Femur (tissue), 1 donor: ENCODE measurements around the gene A4GALT.
A peak's percentile ranks its signal among the peaks of the same experiment; 100 is the strongest.
"Not testable (repeated sequence)": the region's sequence is repeated elsewhere in the genome, so short reads cannot be mapped to it uniquely, and the experiment has no call there.

Experiments used
- DNase-seq: peaks from one replicate; pipeline ENCODE4 v3.0.0-alpha.2; 2017

Gene A4GALT

DNA sequence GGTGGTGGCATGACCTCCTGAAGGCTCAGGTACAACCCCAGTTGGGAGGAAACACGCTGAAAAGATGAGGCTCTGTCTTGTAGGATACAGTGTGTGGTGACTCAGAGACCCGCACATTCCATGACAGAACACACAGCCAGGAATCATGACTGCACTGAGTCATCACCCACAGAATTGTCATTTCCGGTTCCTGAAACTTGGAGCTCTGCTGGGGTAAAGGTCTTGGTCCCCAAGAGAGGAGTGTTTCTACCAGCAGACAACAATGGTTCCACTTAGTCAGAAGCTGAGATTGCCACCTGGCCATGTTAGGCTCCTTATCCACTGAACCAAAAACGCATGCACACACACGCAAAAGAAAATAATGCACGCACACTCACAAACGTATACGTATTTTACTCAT lies 40.0 kb downstream of the A4GALT start:
- DNase-seq: no peak

- DNase-seq: no peak
Measured at GRCh38 chr22:42679691-42680090, 41.0 kb downstream of the A4GALT start.

DNA sequence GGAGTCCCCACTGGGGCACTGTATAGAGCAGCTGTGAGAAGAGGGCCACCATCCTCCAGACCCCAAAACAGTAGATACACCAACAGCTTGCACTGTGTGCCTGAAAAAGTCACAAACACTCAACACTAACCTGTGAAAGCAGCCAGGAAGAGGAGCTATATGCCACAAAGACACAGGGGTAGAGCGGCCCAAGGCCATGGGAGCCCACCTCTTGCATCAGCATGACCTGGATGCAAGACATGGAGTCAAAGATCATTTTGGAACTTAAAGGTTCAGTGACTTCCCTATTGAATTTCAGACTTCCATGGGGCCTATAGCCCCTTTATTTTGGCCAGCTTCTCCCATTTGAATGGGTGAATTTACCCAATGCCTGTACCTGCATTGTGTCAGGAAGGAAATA lies 41.8 kb downstream of the A4GALT start:
- no peak for DNase-seq

DNA sequence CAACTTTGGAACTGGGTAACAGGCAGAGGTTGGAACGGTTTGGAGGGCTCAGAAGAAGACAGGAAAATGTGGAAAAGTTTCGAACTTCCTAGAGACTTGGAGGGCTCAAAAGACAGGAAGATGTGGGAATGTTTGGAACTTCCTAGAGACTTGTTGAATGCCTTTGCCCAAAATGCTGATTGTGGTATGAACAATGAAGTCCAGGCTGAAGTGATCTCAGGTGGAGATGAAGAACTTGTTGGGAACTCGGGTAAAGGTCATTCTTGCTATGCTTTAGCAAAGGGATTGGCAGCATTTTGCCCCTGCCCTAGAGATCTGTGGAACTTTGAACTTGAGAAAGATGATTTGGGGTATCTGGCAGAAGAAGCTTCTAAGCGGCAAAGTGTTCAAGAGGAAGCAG lies 42.7 kb downstream of the A4GALT start:
- DNase-seq: not testable (repeated sequence)

DNA sequence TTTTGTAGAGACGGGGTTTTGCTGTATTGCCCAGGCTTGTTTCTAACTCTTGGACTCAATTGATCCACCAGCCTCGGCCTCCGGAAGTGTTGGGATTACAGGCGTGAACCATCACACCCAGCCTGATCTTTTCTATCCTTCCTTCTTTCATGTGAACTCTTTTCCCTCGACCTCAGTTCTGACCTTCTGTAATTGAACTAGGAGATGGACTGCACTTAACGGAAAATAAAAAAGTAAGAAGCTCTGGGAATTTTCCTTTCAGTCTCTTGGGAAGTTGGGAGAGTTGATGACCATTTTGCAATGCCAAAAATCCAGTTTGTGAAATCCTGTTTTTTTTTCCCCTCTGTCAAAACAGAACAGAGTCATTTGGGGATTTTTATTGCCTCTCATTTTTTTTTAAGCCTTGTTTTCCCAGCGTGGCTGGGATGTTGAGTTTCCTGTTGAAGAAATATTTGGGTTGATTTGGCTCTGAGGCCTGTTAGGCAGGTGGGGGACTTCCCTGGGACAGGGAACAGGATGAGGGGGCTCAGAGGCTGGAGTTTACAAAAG lies 44.5 kb downstream of the A4GALT start:
- DNase-seq: no peak

DNA sequence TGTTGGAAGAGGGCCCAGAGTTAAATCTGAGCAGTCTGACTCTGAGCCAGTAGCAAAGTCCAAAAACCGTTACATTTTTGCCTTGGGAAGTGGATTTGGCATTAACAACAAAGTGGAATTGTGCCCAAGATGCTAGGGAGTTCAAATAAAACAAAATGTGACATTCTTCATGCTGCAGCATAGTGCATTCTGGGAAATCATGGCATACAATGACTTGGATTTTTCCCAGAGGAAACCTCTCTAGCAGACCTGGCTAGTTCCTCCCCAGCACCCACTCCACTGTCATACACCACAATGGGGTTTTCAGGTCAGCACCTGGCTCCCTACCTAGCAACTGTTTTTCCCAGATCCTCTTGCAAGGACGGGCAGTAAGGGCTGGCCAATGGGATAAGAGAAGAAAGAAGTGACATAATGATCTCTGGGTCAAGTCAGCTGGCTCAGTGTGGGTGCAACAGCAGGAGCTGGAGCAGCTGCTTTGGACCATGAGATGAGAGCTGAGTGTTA lies 46.7 kb downstream of the A4GALT start:
- no peak for DNase-seq

GRCh38 chr22:42673071-42673470 lies 47.6 kb downstream of the A4GALT start:
- not testable (repeated sequence) for DNase-seq

- no peak for DNase-seq
Measured at GRCh38 chr22:42670921-42671709, 49.6 kb downstream of the A4GALT start.

- no peak for DNase-seq
Measured at GRCh38 chr22:42670046-42670445, 50.6 kb downstream of the A4GALT start.

DNA sequence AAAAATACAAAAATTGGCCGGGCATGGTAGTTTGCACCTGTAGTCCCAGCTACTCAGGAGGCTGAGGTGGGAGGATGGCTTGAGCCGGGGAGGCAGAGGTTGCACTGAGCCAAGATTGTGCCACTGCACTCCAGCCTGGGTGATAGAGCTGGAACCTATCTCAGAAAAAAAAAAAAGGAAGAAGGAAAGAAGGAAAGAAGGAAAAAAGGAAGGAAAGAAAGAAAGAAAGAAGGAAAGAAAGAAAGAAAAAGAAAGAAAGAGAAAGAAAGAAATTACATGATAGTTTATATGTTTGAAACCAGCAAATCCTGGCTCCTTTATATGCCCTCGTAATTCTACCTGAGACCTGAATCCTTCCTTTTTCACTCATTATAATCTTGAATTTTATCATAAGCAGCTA lies 54.3 kb downstream of the A4GALT start:
- DNase-seq: not testable (repeated sequence)

GRCh38 chr22:42664976-42665831 lies 55.5 kb downstream of the A4GALT start:
- no peak for DNase-seq

DNA sequence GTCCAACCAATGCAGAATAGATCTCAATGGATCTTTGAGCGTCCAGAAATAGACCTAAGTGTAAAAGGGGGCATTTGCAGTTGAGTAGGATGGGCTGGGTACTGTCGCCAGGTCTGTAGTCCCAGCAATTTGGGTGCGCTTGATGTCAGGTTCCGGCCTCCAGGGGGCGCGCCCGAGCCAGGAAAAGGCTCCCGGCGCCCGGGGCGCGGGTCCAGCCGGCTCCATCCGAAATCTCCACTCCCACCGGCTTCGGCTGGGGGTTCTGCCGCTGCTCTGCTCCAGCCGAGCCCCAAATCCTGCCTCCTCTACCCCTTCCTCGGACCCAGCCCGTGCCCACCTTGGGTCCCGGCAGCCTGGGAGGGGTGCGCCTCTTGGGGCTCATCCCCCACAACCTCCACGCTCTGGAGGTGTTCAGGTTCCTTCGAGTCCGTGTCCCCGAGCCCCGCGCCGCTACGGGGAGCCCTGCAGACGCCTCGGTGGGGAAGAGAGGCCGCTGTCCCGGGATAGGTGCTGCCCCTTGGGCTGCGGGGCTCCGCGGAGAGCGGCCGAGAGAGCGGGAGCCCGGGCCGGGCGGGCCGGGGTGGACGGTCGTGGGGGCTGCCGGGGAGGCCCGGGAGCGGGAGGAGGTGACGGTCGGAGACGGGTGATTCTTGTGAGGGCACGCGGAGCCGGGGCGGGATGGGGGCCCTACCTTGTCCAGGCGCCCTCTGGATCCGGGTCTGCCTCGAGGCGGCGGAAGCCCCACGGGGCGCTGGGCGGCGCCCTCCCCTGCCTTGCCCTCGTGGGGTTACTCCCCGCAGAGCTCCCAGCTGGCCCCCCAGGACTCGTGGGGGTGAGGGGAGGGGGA lies 58.5 kb downstream of the A4GALT start:
- peak; percentile 89 for DNase-seq

DNA sequence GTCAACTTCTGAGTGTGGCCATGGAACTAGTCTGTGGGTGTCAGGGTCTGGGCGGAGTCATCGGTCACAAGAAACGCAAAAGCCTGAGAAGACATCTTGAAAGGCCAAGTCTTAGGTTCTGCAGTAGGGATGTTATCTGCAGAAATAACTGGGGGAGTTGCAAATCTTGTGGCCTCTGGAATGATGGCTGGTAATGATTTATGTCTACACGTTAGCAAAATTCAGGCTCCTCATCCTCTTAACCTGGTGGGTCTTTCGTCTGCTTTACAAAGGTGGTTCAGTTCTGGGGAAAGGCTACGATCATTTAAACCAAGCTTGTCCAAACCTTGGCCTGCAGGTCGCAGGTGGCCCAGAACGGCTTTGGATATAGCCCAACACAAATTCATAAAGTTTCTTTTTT lies 64.1 kb downstream of the A4GALT start:
- DNase-seq: no peak

GRCh38 chr22:42655693-42656092 lies 65.0 kb downstream of the A4GALT start:
- no peak for DNase-seq

DNA sequence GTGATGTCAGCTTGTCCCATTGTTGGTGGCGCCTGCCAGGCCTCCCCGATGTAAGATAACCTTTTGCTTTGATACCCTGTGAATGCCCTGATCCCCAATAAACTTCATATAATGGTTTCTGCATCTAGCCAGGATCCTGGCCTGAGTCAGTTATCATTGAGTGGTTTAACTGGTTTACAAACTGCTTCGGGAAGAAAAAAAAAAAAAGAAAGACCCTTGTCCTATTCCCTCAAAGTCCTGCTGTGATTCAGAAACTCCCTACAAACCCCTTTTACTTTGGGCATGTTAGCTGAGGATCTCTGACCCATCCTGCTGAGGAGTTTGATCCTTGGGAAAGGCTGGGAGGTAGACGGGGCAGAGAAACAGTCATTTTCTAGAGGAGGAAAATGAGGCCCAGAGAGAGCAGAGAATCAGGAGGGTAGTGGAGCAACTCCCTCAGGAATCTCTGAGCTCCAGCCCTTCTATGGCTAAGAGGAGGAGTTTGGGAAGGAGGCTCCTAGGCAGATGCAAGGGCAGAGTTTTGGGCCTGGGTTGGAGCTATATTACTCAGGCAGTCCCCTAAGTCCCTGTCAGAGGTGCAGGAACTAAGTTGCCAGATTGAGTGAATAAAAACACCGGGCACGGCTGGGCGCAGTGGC lies 66.1 kb downstream of the A4GALT start:
- DNase-seq: no peak

DNA sequence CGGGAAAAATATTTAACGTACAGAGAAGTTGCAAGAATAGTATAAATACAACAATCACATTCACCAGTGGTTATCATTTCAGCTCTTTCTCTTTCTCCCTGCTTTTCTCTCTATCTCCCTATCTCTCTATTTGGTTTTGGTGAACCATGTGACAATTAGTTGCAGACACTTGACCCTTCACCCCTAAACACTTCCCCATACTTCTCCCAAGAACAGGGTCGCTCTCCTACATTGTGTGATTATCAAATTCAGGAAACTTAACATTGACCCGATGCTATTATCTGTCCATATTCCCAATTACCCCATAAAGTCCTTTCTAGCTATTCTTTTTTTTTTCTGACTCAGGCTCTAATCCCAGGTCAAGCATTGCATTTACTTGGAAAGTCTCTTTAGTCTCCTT lies 66.7 kb downstream of the A4GALT start:
- DNase-seq: no peak

DNA sequence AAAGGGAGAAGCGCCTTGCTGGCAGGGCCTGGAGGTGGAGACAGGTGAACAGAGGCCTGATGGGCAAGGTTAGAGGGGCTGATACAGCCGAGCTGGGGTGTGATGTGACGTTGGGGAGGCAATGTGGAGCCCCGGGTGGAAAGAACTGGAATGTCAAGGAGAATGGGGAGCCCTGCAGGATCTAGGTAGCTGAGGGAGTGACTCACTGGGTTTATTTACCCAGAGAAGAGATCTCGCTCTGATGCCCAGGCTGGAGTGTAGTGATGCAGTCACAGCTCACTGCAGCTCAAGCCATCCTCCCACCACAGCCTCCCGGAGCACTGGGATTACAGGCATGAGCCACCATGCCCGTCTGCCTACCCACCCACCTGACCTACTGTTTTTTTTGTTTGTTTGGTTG lies 69.5 kb downstream of the A4GALT start:
- no peak for DNase-seq

- DNase-seq: peak; percentile 93
Measured at GRCh38 chr22:42649246-42650099, 71.2 kb downstream of the A4GALT start, which contains the start of gene CYB5R3. TSS of gene CYB5R3 (minus strand) at chr22:42649392. CDS start at chr22:42649315, 77 bp downstream.

GRCh38 chr22:42648368-42649245 lies 72.1 kb downstream of the A4GALT start:
- DNase-seq: peak; percentile 53

- DNase-seq: no peak
Measured at GRCh38 chr22:42648017-42648367, 72.7 kb downstream of the A4GALT start.
